OCI-LY3 (cell line): ENCODE measurements around the gene AKAP6.
"Not testable (repeated sequence)": the region's sequence is repeated elsewhere in the genome, so short reads cannot be mapped to it uniquely, and the experiment has no call there.

ENCODE experiments used
- H2AFZ ChIP-seq: fragments of 200-600, 300-600 bp; shearing (Covaris generic); 2 replicates; pipeline ENCODE4 v1.6.0; 2014; ENCODE audit warnings: antibody characterized with exemption, low read depth, low read length
- H3K27ac ChIP-seq: fragments of 200-600, 300-600 bp; sonication (generic); 2 replicates; pipeline ENCODE4 v1.5.1; 2014; ENCODE audit warnings: mild to moderate bottlenecking, low read length, moderate library complexity, mixed read lengths
- H3K27me3 ChIP-seq: fragments of 200-600, 300-600 bp; sonication (generic); 2 replicates; pipeline ENCODE4 v1.6.1; 2014; ENCODE audit warnings: low read depth, low read length, mixed read lengths
- H3K36me3 ChIP-seq: fragments of 200-600, 300-600 bp; sonication (generic); replicated peaks from 2 replicates; pipeline ENCODE3; 2014; ENCODE audit warnings: low read depth, low read length, mixed read lengths
- H3K4me1 ChIP-seq: fragments of 300-600, 200-600 bp; sonication (generic); 2 replicates; pipeline ENCODE4 v1.6.1; 2014; ENCODE audit warnings: low read length, mixed read lengths
- H3K4me2 ChIP-seq: fragments of 200-600, 300-600 bp; sonication (generic); 2 replicates; pipeline ENCODE4 v1.6.1; 2014; ENCODE audit warnings: low read length, mixed read lengths
- H3K4me3 ChIP-seq: fragments of 300-600, 200-600 bp; sonication (generic); 2 replicates; pipeline ENCODE4 v1.5.1; 2014; ENCODE audit warnings: antibody characterized with exemption, mild to moderate bottlenecking, low read length, moderate library complexity
- H3K79me2 ChIP-seq: fragments of 300-600, 200-600 bp; shearing (Covaris generic); 2 replicates; pipeline ENCODE4 v1.6.1; 2014; ENCODE audit warnings: mild to moderate bottlenecking, low read length, mixed read lengths
- H3K9ac ChIP-seq: fragments of 300-600, 200-600 bp; shearing (Covaris generic); 2 replicates; pipeline ENCODE4 v1.6.0; 2014; ENCODE audit warnings: mild to moderate bottlenecking, low read length, moderate library complexity
- H3K9me3 ChIP-seq: fragments of 200-600, 300-600 bp; shearing (Covaris generic); 2 replicates; pipeline ENCODE4 v1.6.1; 2014; ENCODE audit warnings: low read length, mixed read lengths; ENCODE audit not compliant: insufficient read depth
- H4K20me1 ChIP-seq: fragments of 200-600, 300-600 bp; sonication (generic); 2 replicates; pipeline ENCODE4 v1.6.1; 2016; ENCODE audit warnings: low read length, mixed read lengths; ENCODE audit not compliant: insufficient read depth
- CTCF ChIP-seq: fragments of 200-600, 300-600 bp; sonication (generic); IDR thresholded peaks from 2 replicates; pipeline ENCODE4 v1.5.1; 2014; ENCODE audit warnings: antibody characterized with exemption, low read length, low read depth
- EZH2phosphoT487 ChIP-seq: fragments of 200-600 bp; shearing (Covaris generic); IDR thresholded peaks from 2 replicates; pipeline ENCODE4 v1.6.1; 2018; ENCODE audit warnings: antibody characterized with exemption, mixed run types, low read depth

Gene AKAP6

GRCh38 chr14:32578181-32578580, 249.1 kb downstream of the AKAP6 start:
- no peak overlapping the region for H3K27ac ChIP-seq
- TF ChIP-seq EZH2phosphoT487 = no peak
- no peak for TF ChIP-seq CTCF

GRCh38 chr14:32583427-32583826, 254.3 kb downstream of the AKAP6 start:
- peaks cover 25% of the 10 kb centered on the region for H3K4me1 ChIP-seq
- not testable (repeated sequence) for H3K4me3 ChIP-seq, H3K9me3 ChIP-seq, H3K9ac ChIP-seq, H2AFZ ChIP-seq, H3K36me3 ChIP-seq, H3K79me2 ChIP-seq, H3K27me3 ChIP-seq, H3K27ac ChIP-seq, H4K20me1 ChIP-seq, H3K4me2 ChIP-seq

More at GRCh38 chr14:32578181-32578580, 249.1 kb downstream of the AKAP6 start:
- Histone ChIP-seq H3K9ac (no peak overlapping the region), H2AFZ (no peak overlapping the region), H4K20me1 (no peaks in the 10 kb centered on the region), H3K27me3 (peaks cover 20% of the 10 kb centered on the region; the same call in 1 of the 2 replicates), H3K4me1 (peaks cover 31% of the 10 kb centered on the region), H3K4me3 (peak overlapping the region; percentile 44), H3K36me3 (no peaks in the 10 kb centered on the region), H3K4me2 (peak overlapping the region; percentile 74), H3K9me3 (no peaks in the 10 kb centered on the region), H3K79me2 (no peaks in the 10 kb centered on the region)

- H3K27me3 ChIP-seq = no peaks in the 10 kb centered on the region
- no peaks in the 10 kb centered on the region for H3K79me2 ChIP-seq
- no peaks in the 10 kb centered on the region for H3K36me3 ChIP-seq
- peaks cover 23% of the 10 kb centered on the region for H3K4me1 ChIP-seq
- H3K27ac ChIP-seq = no peak overlapping the region
- H3K9ac ChIP-seq = no peak overlapping the region
- no peak overlapping the region for H2AFZ ChIP-seq
- H4K20me1 ChIP-seq = no peaks in the 10 kb centered on the region
- no peak overlapping the region for H3K4me2 ChIP-seq
- 0 out of 2 replicates have a peak, but pooled peaks cover 3% of the 10 kb centered on the region for H3K9me3 ChIP-seq
- H3K4me3 ChIP-seq = no peak overlapping the region
- no peak for TF ChIP-seq CTCF
- TF ChIP-seq EZH2phosphoT487 = no peak
Measured at GRCh38 chr14:32584079-32584478, 255.0 kb downstream of the AKAP6 start.

- H3K27me3 ChIP-seq = no peaks in the 10 kb centered on the region
- no peak overlapping the region for H3K4me3 ChIP-seq
- peak overlapping the region; percentile 27; the same call in 1 of the 2 replicates for H2AFZ ChIP-seq
- peak overlapping the region; percentile 52 for H3K27ac ChIP-seq
- H3K9ac ChIP-seq = peak overlapping the region; percentile 9; the same call in 1 of the 2 replicates
- H3K4me1 ChIP-seq = peaks cover 22% of the 10 kb centered on the region
- no peaks in the 10 kb centered on the region for H3K79me2 ChIP-seq
- 0 out of 2 replicates have a peak, but pooled peaks cover 3% of the 10 kb centered on the region for H3K9me3 ChIP-seq
- H3K4me2 ChIP-seq = peak overlapping the region; percentile 56
- TF ChIP-seq EZH2phosphoT487 = no peak
- no peaks in the 10 kb centered on the region for H4K20me1 ChIP-seq
- H3K36me3 ChIP-seq = no peaks in the 10 kb centered on the region
Measured at GRCh38 chr14:32587461-32587860, 258.4 kb downstream of the AKAP6 start.

GRCh38 chr14:32588448-32589320, 259.6 kb downstream of the AKAP6 start:
- H3K27ac ChIP-seq = no peak overlapping the region
- no peak overlapping the region for H2AFZ ChIP-seq
- no peak overlapping the region for H3K4me3 ChIP-seq
- no peak overlapping the region; the same call in 1 of the 2 replicates for H3K4me2 ChIP-seq
- H3K79me2 ChIP-seq = no peaks in the 10 kb centered on the region
- peaks cover 22% of the 10 kb centered on the region for H3K4me1 ChIP-seq
- H4K20me1 ChIP-seq = no peaks in the 10 kb centered on the region
- H3K9me3 ChIP-seq = 0 out of 2 replicates have a peak, but pooled peaks cover 3% of the 10 kb centered on the region
- H3K36me3 ChIP-seq = no peaks in the 10 kb centered on the region
- TF ChIP-seq CTCF = peak; percentile 88
- TF ChIP-seq EZH2phosphoT487 = no peak
- no peaks in the 10 kb centered on the region for H3K27me3 ChIP-seq
- H3K9ac ChIP-seq = no peak overlapping the region
